Liver (tissue), 9 donors: ENCODE measurements around the gene COL23A1. TPM values are rescaled to one million over a fixed set of nuclear protein-coding genes. Genes with fewer than 3 reads are reported as not detected.

ENCODE experiments used
- DNase-seq: peaks from one replicate; pipeline ENCODE4 v3.0.0-alpha.2; 2017; ENCODE audit warnings: low spot score
- H3K27ac ChIP-seq, 2 donors: one replicate each; pipeline ENCODE4 v1.7.0; 2013; ENCODE audit warnings: inconsistent platforms in 2 of 2, low read length in 2 of 2, control low read depth in 1 of 2, low read depth in 1 of 2, mild to moderate bottlenecking in 1 of 2
- H3K27me3 ChIP-seq, 4 donors: one replicate each; pipeline versions ENCODE4 v1.6.1 to v1.7.0; 2013; ENCODE audit warnings: low read length in 3 of 4, inconsistent platforms in 1 of 4, mild to moderate bottlenecking in 1 of 4, moderate library complexity in 1 of 4; ENCODE audit not compliant: control insufficient read depth in 4 of 4, insufficient read depth in 4 of 4
- H3K36me3 ChIP-seq, 4 donors: one replicate each; pipeline versions ENCODE4 v1.6.1 to v1.7.0; 2013; ENCODE audit warnings: low read length in 3 of 4, mild to moderate bottlenecking in 3 of 4, low read depth in 1 of 4, moderate library complexity in 1 of 4; ENCODE audit not compliant: control insufficient read depth in 4 of 4, insufficient read depth in 3 of 4
- H3K4me1 ChIP-seq, 4 donors: one replicate each; pipeline versions ENCODE4 v1.6.1 to v1.7.0; 2013; ENCODE audit warnings: low read length in 3 of 4, mild to moderate bottlenecking in 3 of 4, moderate library complexity in 1 of 4; ENCODE audit not compliant: control insufficient read depth in 4 of 4, insufficient read depth in 4 of 4
- H3K4me3 ChIP-seq, 3 donors: one replicate each; pipeline versions ENCODE4 v1.6.1 to v1.7.0; 2013; ENCODE audit warnings: low read length in 3 of 3, control low read depth in 1 of 3, low read depth in 1 of 3, mild to moderate bottlenecking in 1 of 3
- H3K9ac ChIP-seq, 2 donors: one replicate each; pipeline ENCODE4 v1.7.0; 2013; ENCODE audit warnings: low read length in 2 of 2, mild to moderate bottlenecking in 2 of 2, moderate library complexity in 2 of 2, control low read depth in 1 of 2, low read depth in 1 of 2
- H3K9me3 ChIP-seq, 4 donors: one replicate each; pipeline versions ENCODE4 v1.6.1 to v1.7.0; 2013; ENCODE audit warnings: low read length in 3 of 4; ENCODE audit not compliant: control insufficient read depth in 4 of 4
- EGR1 ChIP-seq, 2 donors: IDR thresholded peaks; 2 replicates each; pipeline ENCODE4 v1.6.1; 2016 to 2018; ENCODE audit warnings: antibody characterized with exemption in 2 of 2, low read depth in 2 of 2
- FOXA1 ChIP-seq: IDR thresholded peaks from 2 replicates; pipeline ENCODE4 v1.6.1; 2016; ENCODE audit warnings: antibody characterized with exemption
- FOXA2 ChIP-seq: IDR thresholded peaks from 2 replicates; pipeline ENCODE4 v1.6.1; 2016; ENCODE audit warnings: antibody characterized with exemption
- GABPA ChIP-seq, 2 donors: IDR thresholded peaks in 1 of 2; conservative IDR thresholded peaks in 1 of 2; 2 replicates each; pipeline ENCODE4 v1.6.1; 2016; ENCODE audit warnings: antibody characterized with exemption in 2 of 2, mild to moderate bottlenecking in 1 of 2, moderate library complexity in 1 of 2
- HNF4A ChIP-seq, 2 donors: conservative IDR thresholded peaks; 2 replicates each; pipeline ENCODE4 v1.6.1; 2016; ENCODE audit warnings: antibody characterized with exemption in 2 of 2, mild to moderate bottlenecking in 2 of 2
- HNF4G ChIP-seq: IDR thresholded peaks from 2 replicates; pipeline ENCODE4 v1.6.1; 2016; ENCODE audit warnings: antibody characterized with exemption
- JUND ChIP-seq, 2 donors: IDR thresholded peaks; 2 replicates each; pipeline ENCODE4 v1.6.1; 2016; ENCODE audit warnings: antibody characterized with exemption in 2 of 2
- NR2F2 ChIP-seq: IDR thresholded peaks from 2 replicates; pipeline ENCODE4 v1.6.1; 2016; ENCODE audit warnings: antibody characterized with exemption
- RAD21 ChIP-seq, 2 donors: IDR thresholded peaks; 2 replicates each; pipeline ENCODE4 v1.6.1; 2016; ENCODE audit warnings: antibody characterized with exemption in 2 of 2, mild to moderate bottlenecking in 2 of 2
- RXRA ChIP-seq, 2 donors: IDR thresholded peaks; 2 replicates each; pipeline ENCODE4 v1.6.1; 2017 to 2018; ENCODE audit warnings: antibody characterized with exemption in 2 of 2, mild to moderate bottlenecking in 1 of 2
- SP1 ChIP-seq: IDR thresholded peaks from 2 replicates; pipeline ENCODE4 v1.6.1; 2018; ENCODE audit warnings: antibody characterized with exemption, mild to moderate bottlenecking
- TAF1 ChIP-seq: conservative IDR thresholded peaks from 2 replicates; pipeline ENCODE4 v1.6.1; 2016; ENCODE audit warnings: antibody characterized with exemption, mild to moderate bottlenecking
- YY1 ChIP-seq: IDR thresholded peaks from 2 replicates; pipeline ENCODE4 v1.6.1; 2016; ENCODE audit warnings: antibody characterized with exemption, mild to moderate bottlenecking
- WGBS: extraction: QIAGEN DNeasy Blood & Tissue Kit; methylation state at CpG from one replicate; pipeline ENCODE4 v1.1.7; 2013; 5-methylcytosine and 5-hydroxymethylcytosine counted together
- polyA plus RNA-seq, 2 donors: library from polyadenylated mRNA; stranded (reverse) in 1 of 2; unstranded in 1 of 2; fragments of 200-250 nt in 1 of 2; fragments of >200 nt in 1 of 2; fragmentation: Nextera tagmentation in 1 of 2; extraction: Ambion mirVana in 1 of 2; gene quantifications; one replicate each; pipeline versions ENCODE4 v1.2.1 to v1.2.3, GENCODE V29; 2013 to 2015
- total RNA-seq, 2 donors: library from RNA; depleted of rRNA; stranded (reverse); fragments of >200 nt; gene quantifications; one replicate each; pipeline ENCODE4 v1.2.3, GENCODE V29; 2014
- TF ChIP-seq, protein P1 (sequence below): IDR thresholded peaks from 2 replicates; pipeline ENCODE4 v1.6.1; 2016; ENCODE audit warnings: antibody characterized with exemption
- TF ChIP-seq, protein P2 (sequence below): IDR thresholded peaks from 2 replicates; pipeline ENCODE4 v1.6.1; 2016; ENCODE audit warnings: antibody characterized with exemption
- TF ChIP-seq, protein P3 (sequence below): fragments of 150-350 bp; IDR thresholded peaks from 2 replicates; pipeline ENCODE4 v1.5.1; 2017; ENCODE audit warnings: improper control_type of control experiment, low read depth, low read length; ENCODE audit not compliant: missing input control
- TF ChIP-seq, protein P4 (sequence below): IDR thresholded peaks from 2 replicates; pipeline ENCODE4 v1.6.1; 2016; ENCODE audit warnings: antibody characterized with exemption
- donor health status: healthy.
- donor health status: healthy.
- donor health status: healthy.
- donor health status: healthy.
- donor health status: healthy.

Gene COL23A1
- total and polyA plus RNA-seq, 4 donors: 0.08 to 1.4 (median 0.27) TPM

DNA sequence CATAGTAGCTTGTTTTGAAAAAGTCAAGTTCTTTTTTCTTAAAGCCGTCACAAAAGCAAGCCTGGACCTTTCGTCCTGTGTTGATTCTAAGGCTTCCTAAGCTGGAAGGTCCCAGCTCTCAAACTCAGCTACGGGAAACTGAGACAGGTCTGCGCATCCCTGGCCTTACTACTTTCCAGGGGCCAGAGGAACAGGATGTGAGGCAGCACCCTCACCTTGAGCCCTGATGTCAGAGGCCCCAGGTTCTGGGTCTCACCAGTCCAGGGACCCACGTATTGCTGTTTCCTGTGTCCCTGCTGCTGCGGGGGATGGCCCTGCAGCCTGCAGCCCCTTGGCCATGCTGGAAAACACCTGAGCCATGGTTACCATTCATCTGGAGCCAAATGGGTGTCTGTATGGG, 123.9 kb downstream of the COL23A1 start:
- WGBS: 93% methylated on average over 6 of the region's 6 CpGs
- TF ChIP-seq SP1: no peak
- TF ChIP-seq EGR1 (IDR thresholded peaks at IDR 0.05; ENCODE audit: low read depth in 2 of 2): no peak
- no peak for TF ChIP-seq HNF4A (conservative IDR thresholded peaks at IDR 0.05)
- no peak for TF ChIP-seq YY1
- TF ChIP-seq FOXA2: no peak
- TF ChIP-seq, protein P1, sequence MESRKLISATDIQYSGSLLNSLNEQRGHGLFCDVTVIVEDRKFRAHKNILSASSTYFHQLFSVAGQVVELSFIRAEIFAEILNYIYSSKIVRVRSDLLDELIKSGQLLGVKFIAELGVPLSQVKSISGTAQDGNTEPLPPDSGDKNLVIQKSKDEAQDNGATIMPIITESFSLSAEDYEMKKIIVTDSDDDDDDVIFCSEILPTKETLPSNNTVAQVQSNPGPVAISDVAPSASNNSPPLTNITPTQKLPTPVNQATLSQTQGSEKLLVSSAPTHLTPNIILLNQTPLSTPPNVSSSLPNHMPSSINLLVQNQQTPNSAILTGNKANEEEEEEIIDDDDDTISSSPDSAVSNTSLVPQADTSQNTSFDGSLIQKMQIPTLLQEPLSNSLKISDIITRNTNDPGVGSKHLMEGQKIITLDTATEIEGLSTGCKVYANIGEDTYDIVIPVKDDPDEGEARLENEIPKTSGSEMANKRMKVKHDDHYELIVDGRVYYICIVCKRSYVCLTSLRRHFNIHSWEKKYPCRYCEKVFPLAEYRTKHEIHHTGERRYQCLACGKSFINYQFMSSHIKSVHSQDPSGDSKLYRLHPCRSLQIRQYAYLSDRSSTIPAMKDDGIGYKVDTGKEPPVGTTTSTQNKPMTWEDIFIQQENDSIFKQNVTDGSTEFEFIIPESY: no peak
- TF ChIP-seq JUND (IDR thresholded peaks at IDR 0.05): no peak
- no peak for TF ChIP-seq TAF1
- no peak for TF ChIP-seq RXRA (IDR thresholded peaks at IDR 0.05)
- TF ChIP-seq, protein P2, sequence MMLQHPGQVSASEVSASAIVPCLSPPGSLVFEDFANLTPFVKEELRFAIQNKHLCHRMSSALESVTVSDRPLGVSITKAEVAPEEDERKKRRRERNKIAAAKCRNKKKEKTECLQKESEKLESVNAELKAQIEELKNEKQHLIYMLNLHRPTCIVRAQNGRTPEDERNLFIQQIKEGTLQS: no peak
- no peak for TF ChIP-seq NR2F2
- TF ChIP-seq, protein P3, sequence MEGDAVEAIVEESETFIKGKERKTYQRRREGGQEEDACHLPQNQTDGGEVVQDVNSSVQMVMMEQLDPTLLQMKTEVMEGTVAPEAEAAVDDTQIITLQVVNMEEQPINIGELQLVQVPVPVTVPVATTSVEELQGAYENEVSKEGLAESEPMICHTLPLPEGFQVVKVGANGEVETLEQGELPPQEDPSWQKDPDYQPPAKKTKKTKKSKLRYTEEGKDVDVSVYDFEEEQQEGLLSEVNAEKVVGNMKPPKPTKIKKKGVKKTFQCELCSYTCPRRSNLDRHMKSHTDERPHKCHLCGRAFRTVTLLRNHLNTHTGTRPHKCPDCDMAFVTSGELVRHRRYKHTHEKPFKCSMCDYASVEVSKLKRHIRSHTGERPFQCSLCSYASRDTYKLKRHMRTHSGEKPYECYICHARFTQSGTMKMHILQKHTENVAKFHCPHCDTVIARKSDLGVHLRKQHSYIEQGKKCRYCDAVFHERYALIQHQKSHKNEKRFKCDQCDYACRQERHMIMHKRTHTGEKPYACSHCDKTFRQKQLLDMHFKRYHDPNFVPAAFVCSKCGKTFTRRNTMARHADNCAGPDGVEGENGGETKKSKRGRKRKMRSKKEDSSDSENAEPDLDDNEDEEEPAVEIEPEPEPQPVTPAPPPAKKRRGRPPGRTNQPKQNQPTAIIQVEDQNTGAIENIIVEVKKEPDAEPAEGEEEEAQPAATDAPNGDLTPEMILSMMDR: no peak
- no peak for TF ChIP-seq GABPA (IDR thresholded peaks at IDR 0.05 in 1 of 2, conservative IDR thresholded peaks at IDR 0.05 in 1 of 2)
- no peak for TF ChIP-seq HNF4G
- TF ChIP-seq RAD21 (IDR thresholded peaks at IDR 0.05): no peak
- no peak for TF ChIP-seq FOXA1
- H3K36me3 ChIP-seq: no peaks in the 10 kb centered on the region
- H3K27me3 ChIP-seq: no peaks in the 10 kb centered on the region
- peaks cover 0 to 6% (median 3%) of the 10 kb centered on the region in 4 donors for H3K4me1 ChIP-seq
- no peaks in the 10 kb centered on the region for H3K9me3 ChIP-seq
- no peak overlapping the region for H3K27ac ChIP-seq
- H3K9ac ChIP-seq: no peak overlapping the region
- no peak overlapping the region for H3K4me3 ChIP-seq
- DNase-seq: no peak

DNA sequence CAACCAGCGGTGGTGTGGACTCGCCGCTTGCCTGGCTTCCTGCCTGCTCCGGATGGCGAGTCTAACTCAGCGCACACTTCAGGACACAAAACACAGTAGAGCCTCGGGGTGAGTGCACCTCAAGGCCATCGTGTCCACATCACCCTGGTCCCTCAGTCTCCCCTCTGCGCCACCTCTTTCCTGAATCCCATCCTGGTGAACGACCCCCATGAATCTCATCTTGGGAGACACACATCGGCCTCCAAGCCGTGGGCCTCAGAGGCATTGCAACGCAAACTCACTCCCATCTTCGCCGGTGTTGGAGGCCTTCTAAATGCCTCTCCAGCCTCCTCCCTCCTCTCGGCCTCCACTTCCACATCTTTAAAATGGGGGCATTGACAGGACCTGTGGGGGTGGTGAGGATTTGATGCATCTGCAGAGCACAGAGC, 124.3 kb downstream of the COL23A1 start:
- H3K27me3 ChIP-seq: no peaks in the 10 kb centered on the region
- H3K9me3 ChIP-seq: no peaks in the 10 kb centered on the region
- H3K9ac ChIP-seq: no peak overlapping the region
- no peaks in the 10 kb centered on the region for H3K36me3 ChIP-seq
- peaks cover 1 to 7% (median 4%) of the 10 kb centered on the region in 4 donors for H3K4me1 ChIP-seq
- DNase-seq: no peak
- 90% methylated on average over 16 of the region's 16 CpGs for WGBS
- no peak overlapping the region for H3K27ac ChIP-seq
- no peak overlapping the region for H3K4me3 ChIP-seq
- no peak for TF ChIP-seq NR2F2
- TF ChIP-seq, protein P2: no peak
- TF ChIP-seq EGR1 (IDR thresholded peaks at IDR 0.05; ENCODE audit: low read depth in 2 of 2): no peak
- TF ChIP-seq, protein P1: no peak
- TF ChIP-seq YY1: no peak
- TF ChIP-seq, protein P4, sequence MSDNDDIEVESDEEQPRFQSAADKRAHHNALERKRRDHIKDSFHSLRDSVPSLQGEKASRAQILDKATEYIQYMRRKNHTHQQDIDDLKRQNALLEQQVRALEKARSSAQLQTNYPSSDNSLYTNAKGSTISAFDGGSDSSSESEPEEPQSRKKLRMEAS: no peak
- TF ChIP-seq RXRA (IDR thresholded peaks at IDR 0.05): no peak
- TF ChIP-seq, protein P3: no peak
- TF ChIP-seq HNF4A (conservative IDR thresholded peaks at IDR 0.05): no peak
- TF ChIP-seq HNF4G: no peak
- no peak for TF ChIP-seq JUND (IDR thresholded peaks at IDR 0.05)
- TF ChIP-seq FOXA2: no peak
- TF ChIP-seq FOXA1: no peak
